ENCODE data around the gene RPL29.

- no peak for TF ChIP-seq EZH2 (IDR thresholded peaks at IDR 0.05; ENCODE audit: borderline replicate concordance, low read length)
- TF ChIP-seq CTCF (conservative IDR thresholded peaks at IDR 0.05 in 1 of 2, IDR thresholded peaks at IDR 0.05 in 1 of 2; ENCODE audit: extremely low read depth in 1 of 2, insufficient read depth in 1 of 2, low read depth in 1 of 2, low read length in 2 of 2): no peak
Measured at GRCh38 chr3:51954105-51954504, 41.6 kb downstream of the RPL29 start.
